SH-SY5Y (cell line): ENCODE results near the gene MSRB3.

Experiments used
- GATA2 ChIP-seq: IDR thresholded peaks from 2 replicates; pipeline ENCODE4 v1.6.1; 2011; ENCODE audit warnings: mild to moderate bottlenecking, low read depth, low read length
- GATA3 ChIP-seq: IDR thresholded peaks from 2 replicates; pipeline ENCODE4 v1.6.1; 2011; ENCODE audit warnings: low read depth, mild to moderate bottlenecking, low read length, moderate library complexity

MSRB3 gene

DNA sequence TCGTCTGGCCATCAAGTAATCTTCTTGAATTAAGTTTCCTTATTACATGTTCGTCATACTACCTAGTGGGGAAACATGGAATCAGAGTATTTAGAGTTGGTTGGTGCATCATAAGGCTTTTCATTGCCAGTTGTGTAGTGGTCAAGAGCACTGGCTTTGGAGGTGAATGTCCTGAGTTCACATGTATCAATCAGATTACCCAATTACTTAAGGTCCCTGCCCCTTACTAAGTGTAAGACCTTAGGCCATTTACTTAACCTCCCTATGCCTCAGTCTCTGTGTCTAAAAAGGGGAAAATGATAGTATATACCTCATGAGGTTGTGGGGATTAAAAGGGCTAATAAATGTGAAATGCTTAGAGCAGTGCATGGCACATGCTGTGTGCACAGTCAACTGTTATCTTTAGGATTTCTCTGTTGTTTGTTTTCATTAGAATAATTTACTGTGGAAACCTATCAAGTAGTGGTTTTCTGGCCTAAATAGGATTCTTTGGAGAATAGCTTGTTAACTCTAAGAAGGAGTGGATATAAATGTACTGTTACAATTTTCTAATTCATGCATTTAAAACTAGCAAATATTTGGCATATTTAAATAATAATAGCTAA, 27.0 kb downstream of the MSRB3 start:
- TF ChIP-seq GATA3, result no peak
- no peak for TF ChIP-seq GATA2

- TF ChIP-seq GATA2 (no peak), GATA3 (no peak)
Measured at GRCh38 chr12:65306366-65307168, 28.1 kb downstream of the MSRB3 start.

DNA sequence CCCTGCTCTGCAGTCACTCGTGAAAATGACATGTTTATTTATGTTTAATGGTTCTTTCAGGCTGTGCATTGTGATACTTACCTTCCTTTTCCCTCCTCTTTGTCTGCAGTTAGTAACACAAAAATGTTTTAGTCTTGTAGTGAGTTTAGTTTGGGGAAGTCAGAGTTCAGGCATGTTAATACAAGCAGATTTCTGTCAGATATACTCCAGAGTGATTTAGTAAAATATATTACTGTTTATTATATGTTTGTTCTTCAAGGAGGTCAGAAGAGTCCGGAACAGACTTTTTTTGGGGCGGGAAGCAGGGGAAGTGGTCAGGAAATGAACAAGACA, 28.7 kb downstream of the MSRB3 start:
- TF ChIP-seq GATA3 (no peak), GATA2 (no peak)

DNA sequence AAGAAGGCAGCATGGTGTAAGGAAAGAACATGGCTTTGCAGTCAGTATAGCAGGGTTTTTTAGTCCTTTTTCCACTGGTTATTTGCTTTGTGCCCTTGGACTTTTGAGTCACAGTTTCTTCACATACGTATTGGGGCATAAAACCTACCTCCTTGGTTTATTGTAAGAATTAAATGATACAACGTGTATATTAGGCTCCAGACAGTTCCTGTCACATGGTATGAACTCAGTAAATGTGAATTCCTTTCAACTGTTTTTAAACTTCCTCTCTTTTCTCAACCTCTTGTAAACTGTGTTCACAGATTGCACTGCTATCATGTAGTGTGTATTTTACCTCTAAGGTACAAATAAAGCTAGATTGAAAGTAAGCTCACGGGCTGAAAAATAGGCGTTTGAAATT, 29.5 kb downstream of the MSRB3 start:
- TF ChIP-seq GATA3 (no peak), GATA2 (no peak)

DNA sequence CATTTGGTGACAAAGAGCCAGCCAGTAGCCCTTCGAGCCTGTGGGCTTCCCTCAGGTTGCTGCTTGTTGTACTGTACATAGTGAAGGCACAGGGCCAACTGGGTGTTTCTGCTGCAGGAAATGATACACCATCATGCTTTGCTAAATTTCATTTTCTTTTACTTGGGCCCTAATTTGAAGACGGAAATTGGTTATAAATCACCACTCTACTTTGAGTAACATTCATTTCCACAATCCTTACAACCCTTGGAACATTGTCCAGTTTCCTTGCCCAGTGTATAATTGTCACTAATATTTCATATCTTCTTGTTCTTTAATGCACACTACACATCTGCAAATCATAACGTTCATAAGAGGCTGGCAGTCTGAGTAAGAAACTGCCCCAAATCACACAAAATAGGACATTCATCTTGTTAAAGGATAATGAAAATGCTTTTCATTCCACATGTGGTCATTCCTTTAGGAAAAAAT, 30.2 kb downstream of the MSRB3 start:
- no peak for TF ChIP-seq GATA3
- no peak for TF ChIP-seq GATA2

GRCh38 chr12:65311260-65311659, 32.8 kb downstream of the MSRB3 start:
- TF ChIP-seq GATA3 (no peak), GATA2 (no peak)

DNA sequence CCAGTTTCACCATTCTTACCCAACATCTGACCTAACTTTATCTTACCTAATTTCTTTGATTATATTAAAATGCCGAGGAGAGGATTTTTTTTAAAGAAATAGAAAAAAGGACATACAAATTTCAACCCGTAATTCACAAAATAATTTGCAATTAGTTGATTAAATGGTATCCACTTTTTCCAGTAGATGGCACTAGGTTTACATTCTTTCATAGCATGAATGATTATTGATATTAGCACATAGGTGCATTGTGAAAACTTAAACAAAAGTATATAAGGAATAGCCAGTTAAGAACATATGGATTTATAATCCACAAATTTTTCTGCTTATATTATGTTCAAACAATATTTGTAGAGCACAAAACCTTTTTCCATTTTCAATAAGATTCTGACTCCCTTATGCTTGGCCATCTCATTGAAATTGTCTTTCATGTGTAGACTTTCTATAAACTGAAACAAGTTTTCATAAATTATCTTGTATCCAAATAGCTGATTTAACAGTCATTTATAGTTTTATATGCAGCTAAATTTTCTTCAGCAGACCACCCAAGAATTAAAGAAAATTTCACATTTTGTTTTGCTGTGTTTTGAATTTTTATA, 35.3 kb downstream of the MSRB3 start:
- no peak for TF ChIP-seq GATA3
- no peak for TF ChIP-seq GATA2

GRCh38 chr12:65318186-65318685, 39.8 kb downstream of the MSRB3 start:
- no peak for TF ChIP-seq GATA3
- TF ChIP-seq GATA2, result no peak

GRCh38 chr12:65319688-65320200, 41.3 kb downstream of the MSRB3 start:
- TF ChIP-seq GATA3, result no peak
- no peak for TF ChIP-seq GATA2

DNA sequence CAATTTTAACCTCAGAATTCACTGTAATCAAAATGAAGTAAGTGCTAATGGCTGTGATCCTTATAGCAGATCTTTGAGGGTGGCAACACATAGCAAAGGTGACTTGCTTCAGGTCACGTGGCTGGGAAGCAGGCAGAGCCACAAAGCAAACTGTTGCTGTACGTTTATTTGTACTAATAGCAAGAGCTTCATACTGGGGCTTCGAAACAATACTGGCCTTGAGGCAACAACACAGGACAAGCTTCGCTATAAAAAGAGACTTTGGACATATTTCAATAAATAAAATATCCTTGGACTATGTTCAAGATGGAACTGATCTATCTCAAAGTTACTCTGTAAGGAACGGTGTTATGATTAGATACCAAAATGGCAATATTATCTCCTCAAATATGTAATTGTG, 44.6 kb downstream of the MSRB3 start:
- TF ChIP-seq GATA3 (no peak), GATA2 (no peak)

DNA sequence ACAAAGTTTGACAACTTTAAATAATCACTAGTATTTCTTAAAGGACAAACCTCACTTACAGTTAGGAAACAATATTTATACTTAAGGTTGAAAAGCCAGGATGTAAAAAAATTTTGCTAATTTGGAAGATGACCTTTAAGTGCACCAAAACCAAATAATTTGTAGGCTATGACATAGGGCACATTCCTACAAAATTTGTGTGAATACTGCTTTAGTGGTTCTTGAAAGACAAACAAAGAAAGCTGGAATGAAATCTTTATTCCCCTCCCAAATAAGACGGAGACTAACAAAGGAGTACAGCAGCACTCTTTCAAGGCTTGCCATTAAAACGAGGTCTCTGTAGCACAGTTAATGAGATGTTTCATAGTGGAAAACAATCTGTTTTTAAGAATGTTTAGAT, 45.6 kb downstream of the MSRB3 start:
- no peak for TF ChIP-seq GATA2
- TF ChIP-seq GATA3, result no peak

GRCh38 chr12:65324551-65324950, 46.1 kb downstream of the MSRB3 start:
- no peak for TF ChIP-seq GATA2
- TF ChIP-seq GATA3, result no peak

GRCh38 chr12:65325183-65325582, 46.7 kb downstream of the MSRB3 start:
- no peak for TF ChIP-seq GATA3
- TF ChIP-seq GATA2, result no peak

DNA sequence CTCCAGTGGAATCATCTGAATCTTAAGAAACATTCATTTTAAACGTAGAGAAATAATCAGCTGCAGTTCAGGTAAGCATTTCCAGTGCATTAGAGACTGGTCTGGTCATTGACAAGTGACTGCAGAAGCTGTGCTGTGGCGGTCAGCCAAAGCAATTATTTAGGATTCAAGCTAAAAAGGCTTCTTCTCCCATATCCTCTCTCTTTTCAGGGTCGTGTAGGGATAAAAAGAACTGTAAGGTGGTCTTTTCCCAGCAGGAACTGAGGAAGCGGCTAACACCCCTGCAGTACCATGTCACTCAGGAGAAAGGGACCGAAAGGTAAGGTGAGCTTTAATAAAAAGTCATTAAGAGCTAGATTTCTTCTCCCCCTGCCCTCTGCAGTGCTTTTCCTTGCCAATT, 48.1 kb downstream of the MSRB3 start:
- TF ChIP-seq GATA3 (no peak), GATA2 (no peak)

DNA sequence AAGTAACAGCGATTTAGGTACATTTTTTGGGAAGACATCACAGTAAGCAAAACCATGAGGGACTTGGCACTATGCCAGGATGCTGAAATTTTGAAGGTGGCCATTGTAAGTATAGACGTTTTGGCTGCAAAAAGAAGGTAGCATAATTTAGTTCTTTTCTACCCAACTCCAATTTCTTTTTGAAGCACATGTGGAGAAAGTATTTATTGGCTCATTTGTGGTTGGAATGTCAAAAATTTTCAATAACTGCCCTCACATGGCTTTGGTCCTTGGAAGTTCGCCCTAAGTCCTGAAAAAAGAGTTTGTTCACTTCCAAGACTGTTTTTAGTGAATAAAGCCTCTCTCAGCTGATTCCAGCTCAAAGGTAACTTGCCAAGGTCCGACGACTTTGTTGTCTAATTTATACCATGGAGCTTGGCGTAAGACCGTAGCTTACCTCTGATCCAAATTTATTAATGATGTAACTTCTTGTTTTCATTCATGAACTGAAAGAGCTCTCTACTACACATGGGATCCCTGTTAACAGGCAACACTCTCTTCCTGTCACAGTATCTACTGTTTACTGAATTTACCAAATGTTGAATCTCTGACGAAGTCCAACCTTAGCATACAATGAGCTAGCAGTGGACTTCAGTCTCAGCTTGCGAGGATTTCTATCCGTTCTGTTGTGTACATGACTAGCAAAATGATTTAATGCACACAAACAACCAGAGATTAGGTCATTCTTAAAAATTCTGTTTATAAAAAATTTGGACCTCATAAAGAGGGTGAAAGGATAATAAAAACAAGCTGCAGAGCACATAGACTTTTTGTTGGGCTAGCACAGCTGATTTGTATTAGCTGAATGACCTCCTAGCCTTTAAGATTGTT, 49.0 kb downstream of the MSRB3 start:
- TF ChIP-seq GATA3, result no peak
- no peak for TF ChIP-seq GATA2
